AG10803 (cell line): ENCODE measurements around the gene PRKAB1.

Experiments used
- DNase-seq: peaks from one replicate; pipeline ENCODE4 v3.0.0; 2010; ENCODE audit warnings: low read depth
- H3K4me3 ChIP-seq: 2 replicates; pipeline ENCODE4 v1.5.1; 2011; ENCODE audit warnings: mild to moderate bottlenecking, low read length, control low read depth
- TF ChIP-seq, protein P1 (sequence below): conservative IDR thresholded peaks from 2 replicates; pipeline ENCODE4 v1.5.1; 2011; ENCODE audit warnings: mild to moderate bottlenecking, low read length, control low read depth, inconsistent platforms

PRKAB1 gene

GRCh38 chr12:119630223-119630780, 37.6 kb upstream of the PRKAB1 start:
- TF ChIP-seq, protein P1, sequence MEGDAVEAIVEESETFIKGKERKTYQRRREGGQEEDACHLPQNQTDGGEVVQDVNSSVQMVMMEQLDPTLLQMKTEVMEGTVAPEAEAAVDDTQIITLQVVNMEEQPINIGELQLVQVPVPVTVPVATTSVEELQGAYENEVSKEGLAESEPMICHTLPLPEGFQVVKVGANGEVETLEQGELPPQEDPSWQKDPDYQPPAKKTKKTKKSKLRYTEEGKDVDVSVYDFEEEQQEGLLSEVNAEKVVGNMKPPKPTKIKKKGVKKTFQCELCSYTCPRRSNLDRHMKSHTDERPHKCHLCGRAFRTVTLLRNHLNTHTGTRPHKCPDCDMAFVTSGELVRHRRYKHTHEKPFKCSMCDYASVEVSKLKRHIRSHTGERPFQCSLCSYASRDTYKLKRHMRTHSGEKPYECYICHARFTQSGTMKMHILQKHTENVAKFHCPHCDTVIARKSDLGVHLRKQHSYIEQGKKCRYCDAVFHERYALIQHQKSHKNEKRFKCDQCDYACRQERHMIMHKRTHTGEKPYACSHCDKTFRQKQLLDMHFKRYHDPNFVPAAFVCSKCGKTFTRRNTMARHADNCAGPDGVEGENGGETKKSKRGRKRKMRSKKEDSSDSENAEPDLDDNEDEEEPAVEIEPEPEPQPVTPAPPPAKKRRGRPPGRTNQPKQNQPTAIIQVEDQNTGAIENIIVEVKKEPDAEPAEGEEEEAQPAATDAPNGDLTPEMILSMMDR = no peak
- DNase-seq = no peak

DNA sequence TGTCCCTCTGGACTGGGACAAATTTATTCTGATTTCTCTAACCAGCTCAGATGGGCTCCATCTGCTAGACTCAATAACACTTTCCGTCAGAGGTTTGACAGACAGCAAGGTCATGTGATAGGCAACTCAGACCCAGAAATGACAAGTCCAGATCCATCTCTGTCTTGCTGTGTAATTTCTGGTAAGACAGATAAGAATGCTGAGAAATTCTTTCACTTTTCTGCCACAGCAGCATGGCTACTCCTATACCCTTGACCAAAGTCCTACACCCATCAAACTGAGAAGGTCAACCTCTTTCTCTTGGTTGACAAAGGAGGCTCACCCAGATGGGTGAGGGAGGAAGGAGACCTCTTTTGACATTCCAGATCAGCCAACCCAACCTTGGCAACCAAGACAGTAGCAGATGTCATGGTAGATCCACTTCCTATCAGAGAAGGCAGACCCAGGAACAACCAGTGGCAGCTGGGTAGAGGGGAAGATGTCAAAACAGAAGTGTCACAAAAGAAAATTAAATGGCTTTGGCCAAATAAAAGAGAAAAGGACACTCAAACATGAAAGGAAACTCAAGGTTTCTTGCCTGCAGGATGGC, 36.9 kb upstream of the PRKAB1 start:
- DNase-seq = no peak
- TF ChIP-seq, protein P1 = no peak
- H3K4me3 ChIP-seq = no peak overlapping the region

More at GRCh38 chr12:119630223-119630780, 37.6 kb upstream of the PRKAB1 start:
- no peak overlapping the region for H3K4me3 ChIP-seq

- no peak overlapping the region for H3K4me3 ChIP-seq
- DNase-seq = no peak
- TF ChIP-seq, protein P1 = no peak
Observed at GRCh38 chr12:119631930-119632678, 35.8 kb upstream of the PRKAB1 start.

DNA sequence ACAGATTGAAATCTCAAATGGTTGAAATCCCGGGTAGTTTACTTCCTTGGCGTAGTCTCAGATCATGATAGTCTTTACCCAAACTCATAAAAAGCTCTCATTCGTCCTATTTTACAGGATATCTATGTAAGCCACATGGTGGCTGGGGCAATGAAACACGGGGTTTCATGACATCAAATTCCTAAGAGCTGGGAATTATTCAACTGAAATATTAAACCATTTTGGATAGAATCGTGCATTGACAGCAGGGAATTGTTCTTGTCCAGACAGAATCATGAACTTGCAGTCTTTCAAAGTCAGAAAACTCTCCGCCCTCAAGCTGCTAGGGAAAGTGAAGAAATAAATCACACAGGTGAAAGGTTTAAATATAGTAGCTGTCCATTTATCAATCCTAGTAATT, 33.2 kb upstream of the PRKAB1 start:
- no peak for DNase-seq
- H3K4me3 ChIP-seq = no peak overlapping the region
- TF ChIP-seq, protein P1 = no peak

DNA sequence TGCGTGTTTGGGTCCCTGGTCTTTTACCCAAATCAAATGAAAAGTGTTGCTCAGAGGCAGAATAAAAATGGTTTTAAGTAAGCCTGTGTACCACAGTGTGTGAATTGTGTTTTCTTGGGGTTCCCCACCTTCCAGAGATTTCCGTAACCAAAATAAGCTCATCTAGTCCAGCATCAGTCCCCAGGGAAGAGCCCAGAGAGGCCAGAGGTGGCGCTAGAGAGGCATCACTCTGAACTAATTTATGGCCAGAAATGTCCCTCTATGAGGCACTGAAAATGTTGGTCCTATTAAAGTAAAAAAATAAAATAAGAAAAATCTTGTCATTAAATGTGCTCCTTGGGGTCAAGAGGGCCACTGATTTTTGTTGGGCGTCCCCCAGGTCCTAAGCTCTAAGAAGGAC, 24.9 kb upstream of the PRKAB1 start:
- DNase-seq = no peak
- TF ChIP-seq, protein P1 = no peak
- no peak overlapping the region for H3K4me3 ChIP-seq

DNA sequence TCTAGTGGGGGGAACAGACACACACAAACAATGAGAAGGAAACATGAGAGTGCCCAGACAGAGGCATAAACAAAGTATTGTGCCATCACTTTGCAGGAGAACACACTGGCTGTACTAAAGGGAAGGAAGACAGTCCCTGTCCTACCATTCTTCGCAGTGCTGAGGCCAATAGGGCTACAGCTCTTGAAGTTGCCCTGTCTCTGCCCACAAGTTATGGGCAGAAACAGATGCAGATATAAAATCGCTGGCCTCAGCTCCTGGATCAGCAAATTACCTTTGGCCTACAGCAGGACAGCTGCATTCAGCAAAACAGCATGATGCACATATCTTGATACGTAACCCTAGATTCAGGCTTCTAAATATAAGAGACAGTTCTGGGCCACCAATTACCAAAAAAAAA, 23.0 kb upstream of the PRKAB1 start:
- TF ChIP-seq, protein P1 = no peak
- H3K4me3 ChIP-seq = no peak overlapping the region
- no peak for DNase-seq

GRCh38 chr12:119645535-119646059, 22.3 kb upstream of the PRKAB1 start:
- H3K4me3 ChIP-seq = no peak overlapping the region
- TF ChIP-seq, protein P1 = no peak
- DNase-seq = no peak
